ENCODE measurements around the gene PPDPF.

GRCh38 chr20:63487781-63488241, 32.8 kb upstream of the PPDPF start:
- no peak for TF ChIP-seq CTCF (IDR thresholded peaks at IDR 0.05)
- TF ChIP-seq EZH2phosphoT487 (IDR thresholded peaks at IDR 0.05): no peak
